Endothelial cell of umbilical vein (primary cell): Measurements from ENCODE around the gene KIF3B. TPM values are rescaled to one million over a fixed set of nuclear protein-coding genes. Genes with fewer than 3 reads are reported as not detected.

Experiments used
- BruUV-seq: library from RNA; stranded (reverse); fragments of 400-500 nt; replicated peaks from 2 replicates; lab custom pipeline; 2021; lab: Mats Ljungman, UMichigan
- CTCF ChIA-PET: fragments of 300-600, 350-600 bp; sonication (Branson Sonifier 250); formaldehyde crosslinking; loops from one replicate; lab custom pipeline; 2021; ENCODE audit warnings: antibody characterized with exemption, inconsistent platforms; lab: Charles Lee
- POLR2A ChIA-PET: fragments of 300-600, 350-600 bp; sonication (Branson Sonifier 250); formaldehyde crosslinking; loops from one replicate; lab custom pipeline; 2021; ENCODE audit warnings: antibody characterized with exemption, inconsistent platforms; lab: Charles Lee
- DNase-seq: peaks from one replicate; pipeline ENCODE4 v3.0.0-alpha.2; 2011; ENCODE audit warnings: low read depth, low spot score
- FAIRE-seq: peaks from 2 replicates; lab custom pipeline; 2011; peaks lifted over from hg19 to GRCh38; lab: Jason Lieb, UNC
- H2AFZ ChIP-seq: 2 replicates; pipeline ENCODE4 v1.6.0; 2012; ENCODE audit warnings: low read depth, low read length, control low read depth, inconsistent platforms
- H3K27ac ChIP-seq: 2 replicates; pipeline ENCODE4 v1.5.1; 2011; ENCODE audit warnings: low read depth, mild to moderate bottlenecking, control low read depth, low read length, moderate library complexity; ENCODE audit not compliant: insufficient read depth
- H3K27me3 ChIP-seq, 2 experiments: 2 replicates each; pipeline versions ENCODE4 v1.6.0 to v1.6.1; 2011; ENCODE audit warnings: low read length in 2 of 2, mixed read lengths in 1 of 2; ENCODE audit not compliant: control insufficient read depth in 2 of 2, insufficient read depth in 2 of 2
- H3K36me3 ChIP-seq, 2 experiments: 2 replicates in 1 of 2; 3 replicates in 1 of 2; pipeline ENCODE4 v1.5.1; 2011; ENCODE audit warnings: low read length in 2 of 2, mild to moderate bottlenecking in 1 of 2, moderate library complexity in 1 of 2; ENCODE audit not compliant: control insufficient read depth in 2 of 2, insufficient read depth in 2 of 2; ENCODE audit errors: extremely low read depth in 1 of 2
- H3K4me1 ChIP-seq: 3 replicates; pipeline ENCODE4 v1.5.1; 2011; ENCODE audit warnings: mild to moderate bottlenecking, low read length; ENCODE audit not compliant: control insufficient read depth, insufficient read depth; ENCODE audit errors: extremely low read depth
- H3K4me2 ChIP-seq: 2 replicates; pipeline ENCODE4 v1.6.1; 2011; ENCODE audit warnings: low read length, control low read depth, mixed read lengths; ENCODE audit not compliant: insufficient read depth
- H3K4me3 ChIP-seq, 3 experiments: fragments of 200-600 bp in 1 of 3; sonication (generic), shearing (Covaris generic) in 1 of 3; replicated peaks in 1 of 3; 2 replicates each; pipeline ENCODE4 v1.5.1; 2011 to 2016; ENCODE audit warnings: control low read depth in 3 of 3, low read length in 3 of 3, mild to moderate bottlenecking in 2 of 3, inconsistent platforms in 1 of 3, low read depth in 1 of 3, moderate library complexity in 1 of 3; ENCODE audit not compliant: insufficient read depth in 1 of 3
- H3K79me2 ChIP-seq: 2 replicates; pipeline ENCODE4 v1.6.0; 2012; ENCODE audit warnings: low read length, inconsistent platforms; ENCODE audit not compliant: control insufficient read depth, insufficient read depth
- H3K9ac ChIP-seq: replicated peaks from 2 replicates; pipeline ENCODE3; 2011; ENCODE audit warnings: low read length, control low read depth; ENCODE audit not compliant: insufficient read depth; ENCODE audit errors: extremely low read depth
- H3K9me1 ChIP-seq: replicated peaks from 3 replicates; pipeline ENCODE4 v1.6.0; 2011; ENCODE audit warnings: mild to moderate bottlenecking, low read length; ENCODE audit not compliant: control insufficient read depth, insufficient read depth; ENCODE audit errors: extremely low read depth
- H3K9me3 ChIP-seq: replicated peaks from 2 replicates; pipeline ENCODE4 v1.5.1; 2012; ENCODE audit warnings: low read length, inconsistent platforms; ENCODE audit not compliant: control insufficient read depth, insufficient read depth
- H4K20me1 ChIP-seq: replicated peaks from 2 replicates; pipeline ENCODE3; 2011; ENCODE audit warnings: mild to moderate bottlenecking, low read length; ENCODE audit not compliant: control insufficient read depth, insufficient read depth; ENCODE audit errors: extremely low read depth
- CTCF ChIP-seq, 2 donors: IDR thresholded peaks; 1 replicate in 1 of 2; 2 replicates in 1 of 2; pipeline ENCODE4 v1.5.1; 2011; ENCODE audit warnings: low read length in 2 of 2, mild to moderate bottlenecking in 2 of 2, moderate library complexity in 2 of 2, control low read depth in 1 of 2, inconsistent platforms in 1 of 2, low read depth in 1 of 2; ENCODE audit not compliant: insufficient read depth in 1 of 2; ENCODE audit errors: extremely low read depth in 1 of 2
- EZH2 ChIP-seq: IDR thresholded peaks from 2 replicates; pipeline ENCODE4 v1.6.1; 2012; ENCODE audit warnings: borderline replicate concordance, low read depth, mild to moderate bottlenecking, moderate library complexity, low read length, inconsistent platforms; ENCODE audit not compliant: severe bottlenecking
- FOS ChIP-seq: IDR thresholded peaks from 2 replicates; pipeline ENCODE4 v1.6.1; 2011; ENCODE audit warnings: mild to moderate bottlenecking, low read length, moderate library complexity, borderline replicate concordance; ENCODE audit not compliant: insufficient read depth
- GATA2 ChIP-seq: IDR thresholded peaks from 2 replicates; pipeline ENCODE4 v1.7.0; 2011; ENCODE audit warnings: low read depth, mild to moderate bottlenecking, moderate library complexity, mixed read lengths, low read length; ENCODE audit not compliant: insufficient read length, insufficient read depth
- MAX ChIP-seq: IDR thresholded peaks from 2 replicates; pipeline ENCODE4 v1.6.1; 2011; ENCODE audit not compliant: insufficient read depth, insufficient read length
- MYC ChIP-seq: IDR thresholded peaks from one replicate; pipeline ENCODE4 v1.6.1; 2011; ENCODE audit warnings: mild to moderate bottlenecking, low read depth, low read length
- POLR2A ChIP-seq: IDR thresholded peaks from 2 replicates; pipeline ENCODE4 v1.6.1; 2012; ENCODE audit warnings: low read depth, mild to moderate bottlenecking, control low read depth, low read length
- POLR2AphosphoS5 ChIP-seq: IDR thresholded peaks from 2 replicates; pipeline ENCODE4 v1.6.1; 2012; ENCODE audit warnings: low read depth, mild to moderate bottlenecking, control low read depth, low read length, moderate library complexity; ENCODE audit not compliant: insufficient read depth
- dilution Hi-C: fragments of 300-500 bp; cut with MboI; formaldehyde crosslinking; loops from one replicate; pipeline ENCODE4 v1.15.0; 2019; ENCODE audit warnings: low sequenced_read_pairs; ENCODE audit not compliant: extremely low pct_ligation_motif_present
- intact Hi-C: fragments of 100-400 bp; cut with micrococcal nuclease; formaldehyde crosslinking; loops from one replicate; pipeline ENCODE4 v1.10.0; 2022
- polyA plus RNA-seq, 4 experiments: library from polyadenylated mRNA; depleted of rRNA in 3 of 4; stranded (reverse) in 3 of 4; unstranded in 1 of 4; fragments of >200 nt; gene quantifications; 2 replicates each; pipeline versions ENCODE4 v1.2.1 to v1.2.3, GENCODE V29; 2011 to 2012; ENCODE audit warnings: missing spikeins in 1 of 4
- total RNA-seq: library from RNA; stranded (reverse); gene quantifications from 2 replicates; pipeline ENCODE4 v1.2.3, GENCODE V29; 2021

Gene KIF3B
- total and polyA plus RNA-seq, 2 donors (not counting 3 experiments of a cell fraction or from before 2014, with no cell fraction given), result 14.5 to 25.1 TPM

GRCh38 chr20:32234135-32234808 is 43.2 kb upstream of the KIF3B start:
- no peaks in the 10 kb centered on the region for H3K9me3 ChIP-seq
- no peak overlapping the region for H3K4me2 ChIP-seq
- H2AFZ ChIP-seq, result no peak overlapping the region
- no peak for DNase-seq
- dilution Hi-C loops, result no loop called here
- no peaks in the 10 kb centered on the region for H3K9me1 ChIP-seq
- H3K4me3 ChIP-seq, result no peak overlapping the region
- no peaks in the 10 kb centered on the region for H4K20me1 ChIP-seq
- H3K27me3 ChIP-seq, result no peaks in the 10 kb centered on the region
- BruUV-seq, result no TSS peak
- FAIRE-seq, result no peak
- TF ChIP-seq POLR2A, result no peak
- no peak for TF ChIP-seq MYC
- no peak for TF ChIP-seq MAX
- TF ChIP-seq EZH2, result no peak
- no peak for TF ChIP-seq GATA2
- TF ChIP-seq FOS, result no peak
- TF ChIP-seq CTCF (IDR thresholded peaks at IDR 0.05; ENCODE audit: extremely low read depth in 1 of 2, insufficient read depth in 1 of 2, low read depth in 1 of 2, low read length in 2 of 2), result no peak
- no peak for TF ChIP-seq POLR2AphosphoS5
- no peak overlapping the region for H3K9ac ChIP-seq
- no peak overlapping the region for H3K27ac ChIP-seq
- CTCF ChIA-PET, result interaction anchor here (1.5 kb wide), 1 partner anchor 11 kb away, joined by 3 read pairs; no protein-coding TSS in a partner anchor
- POLR2A ChIA-PET, result no interaction called here
- intact Hi-C loops, result no loop called here
- H3K79me2 ChIP-seq, result no peaks in the 10 kb centered on the region
- H3K4me1 ChIP-seq, result no peaks in the 10 kb centered on the region
- H3K36me3 ChIP-seq, result peaks cover 9 to 40% of the 10 kb centered on the region in 2 experiments
